K562 (cell line): ENCODE data around the gene MAP7D1. TPM values are rescaled to one million over a fixed set of nuclear protein-coding genes. Genes with fewer than 3 reads are reported as not detected.

Experiments
- ATF1 ChIP-seq, 2 experiments: fragments of 450-650 bp in 1 of 2; IDR thresholded peaks; 2 replicates each; pipeline ENCODE4 v1.6.1; 2016; ENCODE audit warnings: missing compliant biosample characterization in 1 of 2, missing genetic modification characterization in 1 of 2
- BACH1 ChIP-seq: fragments of 200-800 bp; sonication (Bioruptor generic); IDR thresholded peaks from 2 replicates; pipeline ENCODE4 v1.6.1; 2016; ENCODE audit warnings: missing genetic modification characterization, missing compliant biosample characterization
- CBFB ChIP-seq: sonication (generic); formaldehyde crosslinking; IDR thresholded peaks from 2 replicates; pipeline ENCODE4 v1.4.0; 2020; ENCODE audit warnings: mild to moderate bottlenecking, missing genetic modification reagents
- FOXO4 ChIP-seq: fragments of 450-650 bp; formaldehyde crosslinking; IDR thresholded peaks from 2 replicates; pipeline ENCODE4 v1.4.0; 2020; ENCODE audit warnings: mild to moderate bottlenecking, moderate library complexity
- FOXP4 ChIP-seq: sonication (generic); formaldehyde crosslinking; IDR thresholded peaks from 2 replicates; pipeline ENCODE4 v1.8.0; 2022; ENCODE audit warnings: mild to moderate bottlenecking, missing genetic modification reagents, borderline replicate concordance
- GMEB1 ChIP-seq: fragments of 250-450 bp; sonication (Bioruptor Pico); IDR thresholded peaks from 2 replicates; pipeline ENCODE4 v1.4.0; 2020; ENCODE audit warnings: mild to moderate bottlenecking
- HDAC3 ChIP-seq: fragments of 450-650 bp; IDR thresholded peaks from 2 replicates; pipeline ENCODE4 v1.6.1; 2018; ENCODE audit warnings: borderline replicate concordance, mild to moderate bottlenecking, moderate library complexity; ENCODE audit not compliant: partially characterized antibody
- HDGF ChIP-seq: fragments of 450-650 bp; IDR thresholded peaks from 2 replicates; pipeline ENCODE4 v1.6.1; 2016
- IRF2 ChIP-seq: sonication (generic); formaldehyde crosslinking; IDR thresholded peaks from 2 replicates; pipeline ENCODE4 v1.8.1; 2022; ENCODE audit warnings: mild to moderate bottlenecking, missing genetic modification reagents
- IRF9 ChIP-seq: fragments of 450-650 bp; IDR thresholded peaks from 2 replicates; pipeline ENCODE4 v1.6.1; 2016; ENCODE audit warnings: missing biosample characterization, missing genetic modification characterization
- KDM1A ChIP-seq, 2 experiments: fragments of 450-650 bp; IDR thresholded peaks; 2 replicates each; pipeline ENCODE4 v1.6.1; 2016; ENCODE audit warnings: mild to moderate bottlenecking in 2 of 2
- POLR2AphosphoS2 ChIP-seq: IDR thresholded peaks from 2 replicates; pipeline ENCODE4 v1.6.1; 2012; ENCODE audit warnings: low read length, improper control_type of control experiment
- SAP30 ChIP-seq: fragments of 200-600 bp; sonication (generic); IDR thresholded peaks from 2 replicates; pipeline ENCODE4 v1.6.1; 2012; ENCODE audit warnings: borderline replicate concordance, low read depth, mild to moderate bottlenecking, moderate library complexity, low read length, control low read depth, inconsistent platforms; ENCODE audit not compliant: insufficient read depth, poor library complexity, severe bottlenecking
- SMAD2 ChIP-seq: fragments of 150-350 bp; IDR thresholded peaks from 2 replicates; pipeline ENCODE4 v1.6.1; 2014; ENCODE audit warnings: low read depth, mild to moderate bottlenecking, low read length
- SP1 ChIP-seq: sonication (generic); formaldehyde crosslinking; IDR thresholded peaks from 2 replicates; pipeline ENCODE4 v1.8.1; 2022; ENCODE audit warnings: mild to moderate bottlenecking, missing genetic modification reagents
- ZNF592 ChIP-seq: fragments of 450-650 bp; IDR thresholded peaks from 2 replicates; pipeline ENCODE4 v1.6.1; 2017; ENCODE audit warnings: antibody characterized with exemption, mild to moderate bottlenecking
- polyA plus RNA-seq, 8 experiments: library from polyadenylated mRNA; depleted of rRNA in 4 of 8; stranded (reverse) in 5 of 8; unstranded in 3 of 8; fragments of >200 nt; fragmentation: Nextera tagmentation in 2 of 8; fragmentation: Illumina TruSeq in 1 of 8; extraction: Ambion mirVana in 2 of 8; extraction: Trizol in 1 of 8; gene quantifications; 2 replicates each; pipeline versions ENCODE4 v1.2.1 to v1.2.3, GENCODE V29; 2011 to 2014; ENCODE audit warnings: inconsistent platforms in 1 of 8, missing spikeins in 1 of 8
- total RNA-seq, 7 experiments: library from RNA; depleted of rRNA in 6 of 7; stranded (reverse); fragments of >200 nt in 6 of 7; fragmentation: Illumina TruSeq in 2 of 7; extraction: Trizol in 2 of 7; gene quantifications; 2 replicates each; pipeline versions ENCODE4 v1.2.1 to v1.2.3, GENCODE V29; 2011 to 2021; ENCODE audit warnings: low replicate concordance in 1 of 7

Gene MAP7D1
- total and polyA plus RNA-seq, 9 of the 15 experiments (the other 6 are each of a cell fraction or from before 2014, with no cell fraction given), result 3.6 to 108 (median 34.5) TPM

- no peak; the same call in 1 of the 2 replicates for TF ChIP-seq ZNF592
- no peak for TF ChIP-seq ATF1 (CRISPR knock-in tag; IDR thresholded peaks at IDR 0.05)
- 0 out of 2 replicates have a peak, but pooled peaks have one; percentile 85 for TF ChIP-seq ATF1 (tag; IDR thresholded peaks at IDR 0.05)
- no peak for TF ChIP-seq IRF2 (CRISPR knock-in tag)
- TF ChIP-seq FOXO4 (CRISPR knock-in tag), result no peak
- no peak; the same call in 1 of the 2 replicates for TF ChIP-seq SP1
- TF ChIP-seq IRF9 (tag), result no peak
- peak; percentile 57; the same call in 1 of the 2 replicates for TF ChIP-seq BACH1 (tag)
- peak; percentile 89; the same call in 1 of the 2 replicates for TF ChIP-seq FOXP4 (CRISPR knock-in tag)
- no peak for TF ChIP-seq HDGF
- TF ChIP-seq GMEB1 (CRISPR knock-in tag), result no peak
- peak; percentile 81 for TF ChIP-seq SAP30
- TF ChIP-seq POLR2AphosphoS2, result no peak; the same call in 1 of the 2 replicates
- TF ChIP-seq KDM1A (IDR thresholded peaks at IDR 0.05), result no peak
- no peak for TF ChIP-seq SMAD2
- 0 out of 2 replicates have a peak, but pooled peaks have one; percentile 13 for TF ChIP-seq CBFB (CRISPR knock-in tag)
- TF ChIP-seq HDAC3, result peak; percentile 57
These were observed 68.8 kb downstream of the MAP7D1 start (continued) for GRCh38 chr1:36224537-36225282.
